HG03280 (cell line): Measurements from ENCODE around the gene PSMG4.

Source experiments
- ATAC-seq: cut with Tn5 transposase; IDR thresholded peaks from one replicate; pipeline ENCODE4 v1.9.1; 2021; ENCODE audit warnings: mild to moderate bottlenecking, moderate library complexity; ENCODE audit not compliant: unreplicated experiment

Gene PSMG4

DNA sequence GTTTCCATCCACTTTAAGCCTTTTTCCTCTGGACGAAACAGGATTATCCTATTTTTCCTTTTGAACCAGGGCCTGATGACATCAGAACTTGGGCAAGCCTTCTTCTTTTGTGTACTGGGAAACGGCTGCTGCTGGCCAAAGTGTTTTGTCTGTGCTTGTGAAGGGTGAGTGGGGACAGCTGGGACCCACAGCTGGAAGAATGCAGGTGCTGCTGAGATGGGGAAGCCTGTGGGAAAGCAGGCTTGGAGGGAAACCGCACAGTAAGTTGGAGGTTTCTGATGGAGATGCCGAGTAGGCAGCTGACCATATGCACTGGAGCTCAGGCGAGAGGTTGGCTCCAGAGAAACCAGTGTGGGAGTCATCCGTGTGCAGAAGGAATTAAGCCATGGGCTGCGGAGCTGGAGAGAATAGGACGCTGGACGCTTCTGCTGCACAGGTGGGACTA, 8.5 kb upstream of the PSMG4 start:
- ATAC-seq: no peak

DNA sequence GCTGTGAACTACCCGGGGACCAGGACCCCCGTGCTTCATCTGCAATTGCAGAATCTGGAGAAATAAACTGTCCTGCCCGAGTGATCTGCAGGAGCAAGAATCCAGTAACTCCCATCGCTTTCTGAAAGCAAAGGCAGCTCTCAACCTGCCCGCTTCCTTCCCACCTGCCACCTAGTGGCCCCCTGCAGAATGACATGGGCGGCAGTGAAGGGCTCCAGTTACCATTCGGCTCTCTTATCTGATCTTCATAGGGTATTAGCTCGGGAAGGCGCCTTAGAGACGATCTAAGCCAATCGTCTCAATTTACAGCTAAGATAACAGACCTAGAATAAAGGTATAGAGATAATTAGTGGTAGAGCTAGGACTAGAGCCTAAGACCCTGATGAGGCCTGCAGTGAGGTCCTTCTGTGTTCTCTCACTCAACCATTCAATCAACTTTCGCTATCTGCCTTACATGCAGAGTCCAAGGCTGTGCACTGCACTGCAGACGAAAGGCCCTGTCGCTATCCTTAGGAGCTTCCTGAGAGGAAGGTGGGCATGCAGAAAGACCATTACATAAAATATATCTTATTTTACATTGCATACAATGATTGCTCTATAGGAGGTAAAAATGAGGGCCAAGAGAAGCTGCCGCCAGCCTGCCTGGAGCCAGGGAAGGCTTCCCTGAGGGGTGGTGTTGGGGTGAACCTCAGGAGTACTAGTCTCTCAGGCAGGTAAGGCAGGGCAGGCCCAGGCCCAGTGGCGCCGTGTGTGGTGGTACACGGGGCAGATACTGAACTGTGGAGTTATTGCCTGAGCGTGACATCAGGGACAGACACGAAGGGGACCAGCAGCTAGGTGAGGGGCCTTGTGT, 7.1 kb upstream of the PSMG4 start:
- peak; percentile 84 for ATAC-seq

DNA sequence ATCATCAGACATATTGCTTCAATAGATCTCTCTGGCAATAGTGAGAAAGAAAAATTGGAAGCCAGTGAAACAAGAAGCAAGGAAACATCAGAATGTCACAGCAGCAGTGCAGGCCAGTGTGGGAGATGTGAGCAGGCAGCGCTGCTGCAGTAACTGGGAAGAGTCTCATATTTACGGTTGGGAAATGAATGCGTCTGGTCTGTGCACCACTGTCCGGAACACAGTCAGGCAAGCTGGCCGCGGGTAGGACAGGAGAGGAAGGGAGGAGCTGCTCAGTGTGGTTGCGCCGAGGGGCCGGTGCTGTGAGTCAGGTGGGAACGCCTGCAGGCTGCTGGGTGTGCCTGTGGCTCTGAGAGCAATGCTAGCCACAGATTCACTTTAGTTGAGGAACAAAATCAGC, 6.4 kb upstream of the PSMG4 start:
- no peak for ATAC-seq

DNA sequence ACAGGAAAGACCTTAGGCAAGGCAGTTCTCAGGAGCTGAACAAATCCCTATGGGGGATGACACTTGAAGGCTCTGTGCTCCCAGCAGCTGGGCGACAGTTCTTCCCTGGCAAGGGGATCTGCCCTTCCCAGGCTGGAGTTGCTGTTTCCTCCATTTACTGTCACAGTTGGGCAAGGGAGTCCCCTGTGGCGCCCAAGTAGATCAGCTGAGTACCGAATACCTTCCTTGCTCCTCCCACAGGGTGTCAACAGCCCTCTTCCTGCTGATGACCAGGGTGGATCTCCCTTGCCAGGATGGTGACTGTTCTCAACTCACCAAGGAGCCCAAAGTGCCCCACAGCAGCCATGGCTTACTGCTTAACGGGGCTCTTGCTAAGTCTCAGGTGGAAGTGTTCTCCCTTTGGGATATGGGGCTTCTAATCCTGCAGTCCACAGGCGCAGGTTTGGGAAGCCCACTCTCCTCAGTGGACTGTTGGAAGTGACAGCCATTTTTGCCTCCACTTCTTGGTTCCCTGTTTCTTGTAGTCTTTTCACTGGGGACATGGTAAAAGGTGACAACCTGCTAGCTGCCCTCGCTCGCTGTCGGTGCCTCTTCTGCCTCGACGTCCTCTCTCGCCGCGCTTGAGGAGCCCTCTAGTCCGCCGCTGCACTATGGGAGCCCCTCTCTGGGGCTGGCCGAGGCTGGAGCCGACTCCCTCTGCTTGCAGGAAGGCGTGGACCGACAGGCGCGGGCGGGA, 5.7 kb upstream of the PSMG4 start:
- ATAC-seq: no peak

DNA sequence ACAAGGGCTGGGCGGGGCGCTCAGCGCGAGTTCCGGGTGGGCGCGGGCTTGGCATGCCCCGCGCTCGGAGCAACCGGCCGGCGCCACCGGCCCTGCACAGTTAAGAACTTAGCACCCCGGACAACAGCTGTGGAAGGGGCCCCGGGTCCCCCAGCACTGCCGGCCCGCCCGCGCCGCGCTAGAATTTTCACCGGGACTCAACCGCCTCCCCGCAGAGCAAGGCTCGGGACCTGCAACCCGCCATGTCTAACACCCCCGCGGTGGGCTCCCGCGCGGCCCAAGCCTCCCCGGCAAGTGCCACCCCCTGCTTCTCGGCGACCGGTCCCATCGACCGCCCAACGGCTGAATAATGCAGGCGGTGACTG, 5.2 kb upstream of the PSMG4 start:
- no peak for ATAC-seq

DNA sequence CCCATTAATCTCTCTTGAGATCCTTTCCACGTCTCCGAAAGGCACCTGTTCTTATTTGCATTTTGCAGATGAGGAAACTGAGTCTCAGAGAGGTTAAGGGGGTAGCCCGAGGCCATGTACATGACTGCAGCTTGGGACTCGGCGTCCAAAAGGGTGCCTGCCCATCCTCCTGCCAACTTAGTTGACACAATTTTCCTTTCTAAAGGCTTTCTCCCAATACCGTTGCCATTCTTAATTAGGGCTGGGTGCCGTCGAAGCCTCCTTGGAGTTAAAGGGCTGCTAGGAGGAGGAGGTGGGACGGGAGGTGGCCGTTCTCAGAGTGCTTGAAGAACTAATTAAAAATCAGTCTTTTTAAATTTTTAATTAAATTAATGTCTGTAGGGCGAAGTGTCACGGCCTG, 546 bp upstream of the PSMG4 start:
- ATAC-seq: no peak

DNA sequence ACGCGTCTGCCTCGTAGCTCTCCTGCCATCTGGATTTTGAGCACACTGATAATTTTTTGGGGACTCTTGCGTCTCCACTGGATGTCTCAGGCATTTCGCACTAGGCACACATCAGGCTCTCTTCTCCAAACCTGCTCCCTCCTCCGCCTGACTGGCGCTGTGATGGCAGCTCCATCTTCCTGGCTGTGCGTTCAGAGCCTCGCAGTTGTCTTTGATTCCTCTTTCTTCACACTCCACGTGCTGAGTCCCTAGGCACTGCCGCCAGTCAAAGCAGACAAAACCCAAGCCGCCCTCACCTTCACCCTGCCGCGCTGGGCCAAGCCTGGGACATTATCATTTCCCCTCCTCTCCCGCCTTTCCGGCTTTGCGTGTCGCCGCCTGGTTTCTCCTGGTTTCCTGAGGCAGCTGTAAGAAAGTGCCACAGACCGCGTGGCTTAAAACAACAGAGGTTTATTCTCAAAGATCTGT, 778 bp downstream of the PSMG4 start:
- peak; percentile 13 for ATAC-seq

DNA sequence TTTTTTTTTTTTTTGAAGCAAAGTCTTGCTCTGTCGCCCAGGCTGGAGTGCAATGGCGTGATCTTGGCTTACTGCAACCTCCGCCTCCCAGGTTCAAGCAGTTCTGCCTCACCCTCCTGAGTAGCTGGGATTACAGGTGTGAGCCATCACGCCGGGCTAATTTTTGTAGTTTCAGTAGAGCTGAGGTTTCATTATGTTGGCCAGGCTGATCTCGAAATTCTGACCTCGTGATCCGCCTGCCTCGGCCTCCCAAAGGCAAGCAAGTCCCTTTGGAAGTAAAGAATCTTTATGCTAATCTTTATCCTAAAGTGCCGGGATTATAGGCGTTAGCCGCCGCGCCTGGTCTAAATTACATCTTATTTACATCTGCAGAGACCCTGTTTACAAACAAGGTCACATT, 1.5 kb downstream of the PSMG4 start:
- no peak for ATAC-seq

DNA sequence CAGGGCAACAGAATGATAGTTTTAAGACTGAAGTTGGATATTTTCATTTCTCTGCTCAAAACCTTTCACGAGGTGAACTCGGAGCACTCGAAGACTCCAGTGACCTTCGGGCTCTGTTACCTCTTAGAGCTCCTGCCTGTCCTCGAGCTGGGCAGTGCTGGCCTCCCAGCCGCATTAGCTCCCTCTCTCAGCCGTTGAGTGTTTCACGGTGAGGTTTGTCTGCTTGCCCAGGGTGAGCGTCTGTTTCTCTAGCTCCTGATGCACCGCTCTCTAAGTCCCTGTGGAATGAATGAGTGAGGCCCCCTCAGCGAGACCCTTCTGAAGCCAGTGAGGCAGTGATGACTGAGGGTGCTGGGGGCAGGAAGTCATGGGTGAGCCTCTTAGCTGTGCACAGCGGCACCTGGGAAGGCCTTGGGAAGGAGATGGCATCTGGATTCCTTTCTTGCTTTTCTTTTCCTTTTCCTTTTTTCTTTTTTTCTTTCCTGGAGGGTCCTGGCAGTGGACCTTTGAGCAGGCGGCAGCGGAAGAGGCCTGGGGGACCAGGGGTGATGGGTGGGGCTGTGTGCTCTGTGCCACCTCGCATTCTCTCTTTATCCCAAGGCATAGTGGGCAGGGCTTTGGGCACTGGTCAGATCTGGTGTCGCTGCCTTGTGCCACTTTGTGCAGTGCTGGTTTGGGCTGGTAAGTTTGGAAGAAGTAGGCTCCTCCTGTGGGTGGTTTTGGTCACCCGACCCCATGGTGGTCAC, 2.2 kb downstream of the PSMG4 start:
- no peak for ATAC-seq

DNA sequence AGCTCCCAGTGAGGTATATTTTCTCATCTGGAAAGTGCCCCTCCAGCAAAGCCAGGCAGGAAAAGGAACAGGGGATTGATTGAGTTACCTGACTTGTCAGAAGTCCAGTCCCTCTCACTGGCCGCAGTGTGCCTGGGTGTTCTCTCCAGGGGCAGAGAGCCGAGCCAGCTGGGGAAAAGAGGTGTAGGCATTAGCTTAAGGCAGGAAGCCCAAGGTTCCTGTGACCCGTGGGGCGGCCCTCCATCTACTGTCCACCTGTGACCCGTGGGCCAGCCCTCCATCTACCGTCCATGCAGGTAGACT, 2.7 kb downstream of the PSMG4 start:
- ATAC-seq: no peak

DNA sequence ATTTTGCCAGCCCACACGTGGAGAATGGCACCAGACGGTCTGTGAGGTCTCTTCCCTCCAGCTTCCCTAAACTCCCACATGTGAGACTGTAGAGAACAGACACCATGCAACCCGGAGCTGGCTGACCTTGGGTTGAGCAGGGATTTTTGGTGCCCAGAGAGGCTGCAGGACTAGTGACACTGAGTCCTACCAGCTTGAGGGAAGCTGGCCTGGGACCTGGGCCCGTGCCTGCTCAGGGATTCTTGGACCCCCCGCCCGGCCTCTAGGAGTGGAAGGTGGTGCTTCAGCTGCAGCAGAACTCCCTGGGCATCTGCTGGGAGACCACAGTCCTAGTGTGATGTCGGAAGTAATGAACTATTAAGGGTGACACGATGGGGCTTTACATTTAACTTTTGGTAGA, 3.2 kb downstream of the PSMG4 start:
- ATAC-seq: no peak

DNA sequence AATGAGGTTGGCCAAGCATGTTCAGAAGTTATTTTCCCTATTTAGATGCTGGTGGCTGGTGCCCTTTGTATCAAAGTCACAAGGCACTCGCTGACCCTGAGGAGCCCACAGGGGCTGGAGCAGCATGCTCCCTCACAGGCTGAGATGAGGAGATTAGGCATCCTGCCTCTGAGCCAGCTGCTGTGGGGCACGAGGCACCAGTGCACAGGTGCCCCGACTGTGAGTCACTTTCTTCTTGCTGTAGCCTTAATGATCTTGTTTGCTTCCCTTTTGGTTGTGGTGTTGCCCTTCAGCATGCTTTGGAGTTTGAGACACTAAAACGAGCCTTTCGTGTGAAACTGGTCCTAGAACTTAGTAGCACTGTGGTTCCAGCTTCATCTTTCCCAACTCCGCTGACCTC, 4.3 kb downstream of the PSMG4 start:
- no peak for ATAC-seq

DNA sequence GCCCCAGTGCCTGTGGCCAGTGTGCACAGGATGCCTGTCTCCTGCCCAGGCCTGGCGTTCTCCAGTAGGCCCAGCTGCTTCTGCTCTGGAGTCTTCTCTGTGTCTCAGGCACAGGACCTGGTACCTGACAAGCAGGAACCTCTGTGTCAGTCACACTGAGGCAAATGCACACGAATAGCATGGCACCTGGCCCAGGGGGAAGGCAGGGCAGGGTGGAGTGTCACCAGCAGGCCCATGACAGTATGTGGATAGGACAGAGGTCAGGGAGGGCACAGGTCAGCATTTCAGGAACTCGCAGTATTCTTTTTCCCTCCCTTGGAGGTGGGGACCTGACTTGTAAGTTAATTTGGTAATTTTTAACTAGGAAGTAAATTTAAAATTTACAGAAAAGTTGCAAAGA, 5.6 kb downstream of the PSMG4 start:
- ATAC-seq: no peak

DNA sequence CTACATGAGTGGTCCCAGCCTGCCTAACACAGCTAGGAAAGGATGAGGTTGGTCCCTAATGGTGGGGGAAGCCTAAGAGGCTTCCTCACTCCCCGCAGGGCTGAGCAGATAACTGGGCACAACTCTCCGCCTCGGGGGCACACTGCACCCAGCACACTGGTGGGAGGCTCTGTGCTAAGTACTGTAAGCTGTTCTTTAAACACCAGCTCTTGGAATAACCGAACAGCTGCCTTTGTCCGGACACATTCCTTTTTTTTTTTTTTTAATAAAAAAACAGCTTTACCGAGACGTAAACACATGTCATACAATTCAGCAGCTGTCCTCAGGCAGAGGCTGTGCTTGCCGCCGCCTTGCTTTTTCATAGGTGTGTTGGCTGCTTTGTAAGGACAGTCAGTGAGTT, 6.9 kb downstream of the PSMG4 start:
- ATAC-seq: no peak

DNA sequence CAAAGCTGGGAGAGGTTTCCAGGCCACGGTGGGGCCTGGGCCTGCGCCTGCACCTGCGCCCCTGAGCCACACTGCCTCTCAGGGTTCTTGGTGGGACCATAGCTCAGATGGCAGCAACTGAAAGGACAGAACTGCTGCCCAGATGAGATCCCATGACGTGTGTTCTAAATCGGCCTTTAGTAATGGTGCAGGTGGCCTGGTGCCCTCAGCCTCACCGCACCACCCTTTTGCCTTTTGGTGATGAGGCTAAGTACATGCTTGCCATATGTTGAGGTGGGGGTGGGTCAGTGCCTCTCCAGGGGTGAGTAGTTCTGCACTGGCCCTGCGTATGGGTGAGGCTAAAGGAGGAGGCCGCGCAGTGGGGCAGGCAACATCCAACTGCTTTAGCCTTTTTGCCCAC, 7.4 kb downstream of the PSMG4 start:
- ATAC-seq: no peak

DNA sequence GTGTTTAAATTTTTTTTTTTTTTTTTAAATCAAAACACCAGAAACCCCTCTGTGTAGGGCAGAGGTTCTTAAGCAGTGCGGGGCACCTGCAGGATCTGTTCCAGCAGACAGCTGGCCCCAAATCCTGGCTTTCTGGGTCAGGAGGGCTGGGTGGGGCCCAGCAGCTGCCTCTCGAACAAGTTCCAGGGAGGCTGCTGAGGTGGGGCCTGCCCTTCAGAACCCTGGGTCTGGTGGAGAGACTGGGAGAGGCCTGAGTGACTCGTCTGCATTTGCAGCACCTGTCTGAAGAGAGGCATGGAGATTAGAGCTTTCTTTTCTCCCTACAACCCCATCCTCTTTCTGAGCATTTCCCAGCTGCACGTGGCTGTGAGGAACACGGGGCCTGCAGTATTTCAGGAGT, 8.4 kb downstream of the PSMG4 start:
- no peak for ATAC-seq

DNA sequence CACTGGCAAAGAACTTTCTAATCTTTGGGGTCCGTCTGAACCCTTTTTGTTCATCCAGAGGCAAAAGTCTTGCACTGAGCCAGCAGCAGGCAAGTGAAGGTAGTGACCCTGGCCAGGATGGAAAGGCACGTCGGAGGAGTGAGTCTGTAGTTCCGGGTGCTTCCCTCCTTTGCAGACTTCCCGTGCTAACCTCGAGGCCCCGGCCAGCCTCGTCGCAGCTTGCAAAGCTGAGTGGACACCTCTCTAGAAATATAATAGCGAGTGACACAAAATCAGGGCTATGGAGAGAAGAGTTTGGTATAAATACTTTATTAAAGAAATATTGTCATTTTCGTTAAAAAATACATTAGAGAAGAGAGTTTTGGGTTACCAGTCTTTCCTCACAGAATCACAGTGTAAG, 9.9 kb downstream of the PSMG4 start:
- no peak for ATAC-seq

DNA sequence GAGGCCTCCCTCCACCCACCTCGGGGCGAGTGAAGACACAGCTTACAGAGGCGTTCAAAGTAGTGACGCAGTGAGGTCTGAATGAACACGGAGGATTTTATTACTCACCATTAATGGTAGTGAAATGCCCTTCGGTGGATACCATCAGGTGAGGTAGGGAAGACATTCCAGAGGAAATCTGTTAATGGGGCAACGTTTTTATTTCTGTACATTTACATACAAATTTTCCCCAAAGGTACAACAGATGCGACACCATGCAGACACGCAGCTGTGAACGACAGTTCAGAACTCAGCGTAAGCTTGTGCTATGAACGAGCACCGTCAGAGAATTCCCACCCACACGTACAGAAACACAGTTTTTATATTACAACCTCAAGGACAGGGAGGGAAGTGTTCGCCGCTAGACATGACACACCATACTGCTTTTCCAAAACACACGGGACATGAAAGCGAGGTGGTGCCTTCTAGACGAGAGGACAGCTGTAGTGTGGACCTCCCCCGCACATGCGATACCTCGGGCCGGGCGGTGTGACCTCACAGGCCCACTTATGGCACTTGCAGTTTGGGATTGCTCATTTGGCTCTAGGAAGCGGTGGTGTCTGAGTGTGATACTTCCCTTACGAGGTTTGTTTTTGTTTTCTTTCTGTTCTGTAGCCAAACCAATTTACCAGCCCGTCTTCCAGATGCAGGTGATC, 10.7 kb downstream of the PSMG4 start:
- no peak for ATAC-seq

DNA sequence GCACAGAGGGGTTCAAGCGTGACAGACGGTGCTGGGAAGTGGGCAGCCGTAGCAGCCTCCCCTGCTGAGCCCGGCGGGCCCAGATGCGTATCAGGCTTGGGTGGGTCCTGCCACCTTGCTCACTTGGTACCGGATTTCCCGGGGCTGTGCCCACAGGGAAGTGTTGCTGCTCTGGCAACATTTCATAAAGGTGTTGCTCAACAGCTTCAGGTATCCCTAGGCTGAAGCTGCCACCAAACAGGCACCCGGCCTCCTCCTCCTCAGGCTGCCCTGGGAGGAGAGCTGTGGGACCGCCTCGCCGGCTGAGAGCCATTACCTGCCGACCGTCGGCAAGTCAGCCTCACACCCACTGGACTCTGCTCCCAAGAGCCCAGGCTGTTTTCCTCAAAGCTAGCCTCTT, 11.5 kb downstream of the PSMG4 start:
- no peak for ATAC-seq

DNA sequence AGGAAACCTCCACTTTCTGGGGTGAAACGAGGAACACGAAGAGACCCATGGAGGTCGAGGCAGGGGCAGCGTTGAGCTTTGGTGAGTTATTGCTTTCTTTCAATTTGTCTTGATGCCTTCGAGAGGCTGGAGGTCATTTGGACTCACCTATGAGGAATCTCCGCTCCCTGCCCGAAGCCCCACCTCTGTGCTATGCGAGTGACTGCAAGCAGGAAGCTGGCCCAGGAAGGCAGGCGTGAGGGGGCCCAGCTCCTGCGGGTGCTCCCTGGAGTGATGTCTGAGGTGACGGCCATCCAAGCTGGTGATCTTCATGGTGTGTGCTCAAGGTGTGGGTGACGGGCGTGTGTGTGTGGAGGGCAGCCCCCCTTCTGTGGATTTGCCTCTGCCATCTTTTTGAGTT, 13.0 kb downstream of the PSMG4 start:
- no peak for ATAC-seq

DNA sequence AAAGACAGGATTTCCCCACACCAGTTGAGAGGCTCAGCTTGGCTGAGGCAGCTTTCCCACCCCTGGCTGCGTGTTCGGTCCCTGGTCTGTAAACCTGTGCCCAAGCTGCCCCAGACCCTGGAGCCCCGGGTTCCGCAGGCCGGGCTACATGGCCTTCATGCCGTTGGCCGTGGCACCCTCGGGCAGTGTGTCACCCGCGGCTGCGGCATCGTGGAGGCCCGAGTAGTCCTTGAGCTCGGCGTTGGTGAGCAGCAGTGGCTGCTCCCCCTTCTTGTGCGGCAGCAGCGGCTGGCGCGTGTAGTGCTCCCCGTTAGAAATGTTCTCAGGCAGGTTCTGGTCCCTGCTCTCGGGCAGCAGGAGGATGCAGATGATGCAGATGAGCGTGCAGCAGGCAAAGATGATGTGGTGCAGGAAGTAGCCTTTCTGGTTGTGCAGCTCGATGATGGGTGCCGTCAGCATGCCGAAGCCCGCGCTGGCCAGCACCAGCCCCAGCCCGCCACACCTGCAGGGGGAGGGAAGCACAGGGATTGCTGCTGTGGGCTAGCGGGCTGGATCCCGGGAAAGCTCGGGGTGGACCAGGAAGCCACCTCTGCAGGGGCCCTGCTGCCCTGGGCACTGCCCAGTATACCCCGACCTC, 14.3 kb downstream of the PSMG4 start:
- ATAC-seq: no peak
